Mammary epithelial cell (primary cell): Measurements from ENCODE around the gene CLK3.

ENCODE experiments used
- CTCF ChIP-seq, 2 donors: IDR thresholded peaks in 1 of 2; conservative IDR thresholded peaks in 1 of 2; 2 replicates each; pipeline ENCODE4 v1.5.1; 2011 to 2012; ENCODE audit warnings: inconsistent platforms in 2 of 2, low read length in 2 of 2, mild to moderate bottlenecking in 2 of 2, control low read depth in 1 of 2, low read depth in 1 of 2; ENCODE audit not compliant: insufficient read depth in 1 of 2; ENCODE audit errors: extremely low read depth in 1 of 2
- EZH2 ChIP-seq: IDR thresholded peaks from 2 replicates; pipeline ENCODE4 v1.6.1; 2012; ENCODE audit warnings: low read length, inconsistent platforms, borderline replicate concordance

DNA sequence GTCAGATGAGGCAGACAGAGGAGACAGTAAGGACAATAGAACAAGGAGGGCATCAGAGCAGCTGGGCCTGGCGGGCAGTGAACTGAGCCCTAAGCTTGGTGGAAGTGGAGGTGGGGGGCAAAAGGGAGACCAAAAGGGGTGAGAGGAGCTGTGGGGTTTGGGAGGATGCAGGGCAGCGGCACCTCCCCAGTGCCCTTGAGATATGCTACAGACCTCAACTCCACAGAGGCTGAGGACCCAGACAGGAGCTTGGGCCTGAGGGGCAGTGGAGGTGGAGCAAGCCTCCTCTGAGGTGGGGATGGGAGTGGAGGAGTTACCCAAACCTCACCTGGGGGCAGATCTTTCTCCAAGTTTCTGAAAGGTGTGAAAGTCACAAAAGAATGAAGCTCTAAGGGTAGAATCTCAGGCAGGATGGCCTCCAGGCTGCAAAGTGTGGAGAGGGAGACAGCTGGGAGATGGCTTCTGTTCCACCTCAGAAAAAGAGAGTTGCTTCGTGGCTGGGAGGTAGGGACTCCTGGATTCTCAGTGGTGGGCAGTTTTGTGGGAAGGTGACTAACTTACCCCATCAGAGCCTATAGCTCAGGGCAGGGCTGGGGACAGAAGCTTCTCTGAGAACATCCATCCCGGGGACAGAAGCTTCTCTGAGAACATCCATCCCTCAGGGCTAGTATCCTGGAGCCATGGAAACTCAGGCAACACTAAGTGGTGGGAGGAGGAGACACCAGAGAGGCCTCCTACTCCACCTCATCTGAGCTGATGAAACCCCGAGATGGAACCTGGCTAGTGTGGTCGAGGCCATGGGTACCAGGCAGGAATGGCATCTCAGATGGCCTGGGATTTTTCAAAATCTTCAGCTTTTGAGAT is 2.3 kb upstream of the CLK3 start:
- TF ChIP-seq CTCF (conservative IDR thresholded peaks at IDR 0.05 in 1 of 2, IDR thresholded peaks at IDR 0.05 in 1 of 2; ENCODE audit: extremely low read depth in 1 of 2, insufficient read depth in 1 of 2, low read depth in 1 of 2, low read length in 2 of 2) (no peak), EZH2 (no peak)
